Endometrial microvascular endothelial cells (primary cell): Measurements from ENCODE around the gene ZNF169. TPM values are rescaled to one million over a fixed set of nuclear protein-coding genes. Genes with fewer than 3 reads are reported as not detected.
"Not testable (repeated sequence)": the region's sequence is repeated elsewhere in the genome, so short reads cannot be mapped to it uniquely, and the experiment has no call there.

ENCODE experiments used
- in situ Hi-C: cut with HindIII; loops from 2 replicates; pipeline ENCODE4 v1.10.0; 2017; ENCODE audit warnings: low sequenced_read_pairs, low pct_unique_long_range_greater_than_20kb; ENCODE audit errors: inconsistent ontology term
- total RNA-seq: library from RNA; depleted of rRNA; stranded (reverse); fragments of >200 nt; gene quantifications from one replicate; pipeline ENCODE4 v1.2.3, GENCODE V29; 2015; ENCODE audit errors: inconsistent ontology term

Gene ZNF169
- total RNA-seq = 4.1 TPM

GRCh38 chr9:94259077-94259862 lies at the start of gene ZNF169:
Gene ZNF169, plus strand, starts transcription at chr9:94259298. Its CDS starts 19,515 bp downstream, at chr9:94278813.
- in situ Hi-C loops = no loop called here

GRCh38 chr9:94210616-94211603 lies 48.2 kb upstream of the ZNF169 start:
- in situ Hi-C loops = no loop called here

GRCh38 chr9:94212091-94212490 lies 47.0 kb upstream of the ZNF169 start:
- in situ Hi-C loops = no loop called here

- in situ Hi-C loops = no loop called here
Measured at GRCh38 chr9:94212531-94212930, 46.6 kb upstream of the ZNF169 start.

- in situ Hi-C loops = no loop called here
Measured at GRCh38 chr9:94213511-94214124, 45.5 kb upstream of the ZNF169 start.

GRCh38 chr9:94222870-94223269 lies 36.2 kb upstream of the ZNF169 start:
- in situ Hi-C loops = no loop called here

GRCh38 chr9:94225413-94225812 lies 33.7 kb upstream of the ZNF169 start:
- in situ Hi-C loops = not testable (repeated sequence)

- in situ Hi-C loops = no loop called here
Measured at GRCh38 chr9:94228616-94229015, 30.5 kb upstream of the ZNF169 start.

GRCh38 chr9:94232428-94232827 lies 26.7 kb upstream of the ZNF169 start:
- in situ Hi-C loops = no loop called here

GRCh38 chr9:94241098-94241497 lies 18.0 kb upstream of the ZNF169 start:
- in situ Hi-C loops = not testable (repeated sequence)

GRCh38 chr9:94245651-94246050 lies 13.4 kb upstream of the ZNF169 start:
- in situ Hi-C loops = no loop called here

- in situ Hi-C loops = no loop called here
Measured at GRCh38 chr9:94250456-94250855, 8.6 kb upstream of the ZNF169 start.

- in situ Hi-C loops = no loop called here
Measured at GRCh38 chr9:94256007-94256406, 3.1 kb upstream of the ZNF169 start.

- in situ Hi-C loops = not testable (repeated sequence)
Measured at GRCh38 chr9:94265626-94266402, 6.7 kb downstream of the ZNF169 start.

- in situ Hi-C loops = no loop called here
Measured at GRCh38 chr9:94269264-94269663, 10.2 kb downstream of the ZNF169 start.

GRCh38 chr9:94270009-94270408 lies 10.9 kb downstream of the ZNF169 start:
- in situ Hi-C loops = no loop called here

GRCh38 chr9:94277029-94277428 lies 17.9 kb downstream of the ZNF169 start:
- in situ Hi-C loops = not testable (repeated sequence)

GRCh38 chr9:94277885-94278536 lies 18.9 kb downstream of the ZNF169 start:
- in situ Hi-C loops = no loop called here
